Skin epidermis (tissue), 12 donors: ENCODE data around the gene IVL.

ENCODE experiments used
- H3K27ac ChIP-seq, 21 experiments: fragments of 200-600 bp; sonication (generic) in 11 of 21; one replicate each; pipeline ENCODE4 v1.5.0; 2020; ENCODE audit warnings: mild to moderate bottlenecking in 3 of 21, inconsistent platforms in 2 of 21, moderate library complexity in 2 of 21
- H3K4me3 ChIP-seq, 7 experiments: fragments of 200-600 bp; sonication (generic) in 2 of 7; one replicate each; pipeline ENCODE4 v1.5.0; 2020; ENCODE audit warnings: inconsistent platforms in 2 of 7, mild to moderate bottlenecking in 2 of 7, moderate library complexity in 1 of 7

Gene IVL, protein sequence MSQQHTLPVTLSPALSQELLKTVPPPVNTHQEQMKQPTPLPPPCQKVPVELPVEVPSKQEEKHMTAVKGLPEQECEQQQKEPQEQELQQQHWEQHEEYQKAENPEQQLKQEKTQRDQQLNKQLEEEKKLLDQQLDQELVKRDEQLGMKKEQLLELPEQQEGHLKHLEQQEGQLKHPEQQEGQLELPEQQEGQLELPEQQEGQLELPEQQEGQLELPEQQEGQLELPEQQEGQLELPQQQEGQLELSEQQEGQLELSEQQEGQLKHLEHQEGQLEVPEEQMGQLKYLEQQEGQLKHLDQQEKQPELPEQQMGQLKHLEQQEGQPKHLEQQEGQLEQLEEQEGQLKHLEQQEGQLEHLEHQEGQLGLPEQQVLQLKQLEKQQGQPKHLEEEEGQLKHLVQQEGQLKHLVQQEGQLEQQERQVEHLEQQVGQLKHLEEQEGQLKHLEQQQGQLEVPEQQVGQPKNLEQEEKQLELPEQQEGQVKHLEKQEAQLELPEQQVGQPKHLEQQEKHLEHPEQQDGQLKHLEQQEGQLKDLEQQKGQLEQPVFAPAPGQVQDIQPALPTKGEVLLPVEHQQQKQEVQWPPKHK

DNA sequence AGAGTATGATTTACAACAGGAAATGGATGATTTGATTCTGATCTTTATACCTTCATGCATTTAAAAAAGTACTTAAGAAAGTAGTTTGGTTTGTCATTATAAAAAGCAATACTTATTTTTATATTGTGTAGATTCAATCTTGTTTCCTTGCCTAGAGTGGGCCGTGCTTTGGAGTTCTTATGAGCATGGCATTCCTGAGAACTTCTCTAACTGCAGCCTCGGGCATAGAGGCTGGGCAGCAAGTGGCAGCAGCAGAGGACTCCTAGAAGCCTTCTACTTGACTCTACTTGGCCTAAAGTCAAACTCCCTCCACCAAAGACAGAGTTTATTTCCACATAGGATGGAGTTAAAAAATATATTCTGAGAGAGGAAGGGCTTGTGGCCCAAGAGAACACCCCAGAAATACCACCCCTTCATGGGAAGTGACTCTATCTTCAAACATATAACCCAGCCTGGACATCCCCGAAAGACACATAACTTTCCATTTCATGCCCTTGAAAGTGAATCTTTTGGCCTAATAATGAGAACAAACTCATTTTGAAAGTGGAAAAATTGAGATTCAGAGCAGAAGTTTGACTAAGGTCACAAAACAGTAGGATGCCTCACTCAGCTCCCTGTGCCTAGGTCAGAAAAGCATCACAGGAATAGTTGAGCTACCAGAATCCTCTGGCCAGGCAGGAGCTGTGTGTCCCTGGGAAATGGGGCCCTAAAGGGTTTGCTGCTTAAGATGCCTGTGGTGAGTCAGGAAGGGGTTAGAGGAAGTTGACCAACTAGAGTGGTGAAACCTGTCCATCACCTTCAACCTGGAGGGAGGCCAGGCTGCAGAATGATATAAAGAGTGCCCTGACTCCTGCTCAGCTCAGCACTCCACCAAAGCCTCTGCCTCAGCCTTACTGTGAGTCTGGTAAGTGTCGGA, at the start of gene IVL:
IVL (plus strand) TSS at position 861 of the 916 bp plus-strand sequence. CDS start 1,252 bp downstream, outside the sequence.
- H3K27ac ChIP-seq = peak within 1 kb of the TSS in 12 of 21 experiments; percentile 28 to 89 (median 50)
- peak within 1 kb of the TSS in 3 of 7 experiments; percentile 1 to 13 (median 3) for H3K4me3 ChIP-seq

DNA sequence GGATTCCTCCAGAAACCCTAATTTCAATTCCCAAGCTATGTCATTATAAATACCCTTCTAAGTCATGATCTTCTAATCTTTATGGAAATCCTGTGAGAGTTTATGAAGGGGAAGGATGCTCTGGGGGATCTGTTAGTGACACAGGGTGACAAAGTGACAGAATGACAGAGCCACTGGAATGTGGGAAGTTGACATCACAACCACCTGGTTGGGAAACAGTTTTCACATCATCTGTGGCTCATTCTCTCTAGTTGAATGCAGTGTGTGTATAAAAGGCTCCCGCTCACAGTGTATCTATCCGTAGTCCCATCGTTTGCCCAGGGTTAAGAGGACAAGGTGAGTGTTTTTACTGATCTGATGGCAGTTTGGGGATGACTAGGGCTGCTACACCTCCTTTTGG, 48.6 kb upstream of the IVL start, which contains the start of gene LCE7A:
LCE7A (plus strand) TSS at position 301 of the 400 bp plus-strand sequence. CDS start 702 bp downstream, outside the sequence.
- Histone ChIP-seq H3K4me3 (no peak within 1 kb of the TSS), H3K27ac (no peak within 1 kb of the TSS)

GRCh38 chr1:152860129-152860528, 48.2 kb upstream of the IVL start:
- Histone ChIP-seq H3K4me3 (no peak overlapping the region), H3K27ac (no peak overlapping the region)

DNA sequence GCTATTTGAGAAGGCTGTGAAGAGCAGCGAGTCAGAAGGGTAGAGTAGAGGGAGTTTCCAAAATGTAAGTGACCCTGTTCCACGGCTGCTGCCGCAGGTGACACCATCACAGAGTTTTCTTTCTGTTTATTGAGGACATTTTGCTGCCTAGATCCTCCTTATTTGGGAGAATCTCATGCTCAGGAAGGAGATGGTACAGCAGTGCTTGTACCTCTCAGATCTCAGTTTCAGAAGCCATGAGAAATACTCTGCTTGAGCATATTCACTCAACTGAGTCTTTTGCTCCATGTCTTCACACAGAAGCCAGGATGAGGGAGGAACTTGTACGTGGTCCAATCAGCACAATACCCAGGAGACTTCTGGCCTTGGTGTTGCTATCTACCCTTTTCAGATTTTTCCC, 47.0 kb upstream of the IVL start:
- no peak overlapping the region for H3K27ac ChIP-seq

GRCh38 chr1:152864443-152864842, 43.9 kb upstream of the IVL start:
- Histone ChIP-seq H3K4me3 (no peak overlapping the region), H3K27ac (no peak overlapping the region)

More for the DNA sequence above, 47.0 kb upstream of the IVL start:
- H3K4me3 ChIP-seq = no peak overlapping the region

- Histone ChIP-seq H3K4me3 (no peak overlapping the region), H3K27ac (no peak overlapping the region)
Observed at GRCh38 chr1:152866321-152866720, 42.0 kb upstream of the IVL start.

- Histone ChIP-seq H3K4me3 (no peak overlapping the region), H3K27ac (no peak overlapping the region)
Observed at GRCh38 chr1:152869808-152870419, 38.4 kb upstream of the IVL start.

- Histone ChIP-seq H3K4me3 (no peak overlapping the region), H3K27ac (no peak overlapping the region)
Observed at GRCh38 chr1:152870831-152871730, 37.3 kb upstream of the IVL start.

DNA sequence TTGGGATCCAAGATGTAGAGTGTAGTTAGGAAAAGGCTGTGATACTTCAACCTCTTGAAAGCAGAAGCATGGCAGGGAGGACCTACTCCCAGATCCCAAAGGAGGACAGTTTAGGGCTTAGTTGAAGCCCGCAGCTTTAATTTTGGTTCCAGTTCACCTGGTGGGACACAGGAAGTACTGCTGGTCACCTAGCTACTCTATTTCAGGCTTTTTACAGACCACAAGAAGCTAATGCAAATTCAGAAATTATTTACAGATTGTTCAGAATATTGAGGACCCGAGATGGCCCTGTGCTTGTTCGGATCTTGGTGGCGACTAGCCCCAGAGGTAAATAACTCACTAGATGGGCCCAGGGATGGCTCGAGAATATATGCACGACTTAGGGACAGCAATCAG, 36.6 kb upstream of the IVL start:
- H3K27ac ChIP-seq = no peak overlapping the region

GRCh38 chr1:152873495-152873894, 34.9 kb upstream of the IVL start:
- Histone ChIP-seq H3K4me3 (no peak overlapping the region), H3K27ac (no peak overlapping the region)

More for the DNA sequence above, 36.6 kb upstream of the IVL start:
- no peak overlapping the region for H3K4me3 ChIP-seq

- Histone ChIP-seq H3K27ac (no peak overlapping the region), H3K4me3 (no peak overlapping the region)
Observed at GRCh38 chr1:152876827-152877226, 31.5 kb upstream of the IVL start.

DNA sequence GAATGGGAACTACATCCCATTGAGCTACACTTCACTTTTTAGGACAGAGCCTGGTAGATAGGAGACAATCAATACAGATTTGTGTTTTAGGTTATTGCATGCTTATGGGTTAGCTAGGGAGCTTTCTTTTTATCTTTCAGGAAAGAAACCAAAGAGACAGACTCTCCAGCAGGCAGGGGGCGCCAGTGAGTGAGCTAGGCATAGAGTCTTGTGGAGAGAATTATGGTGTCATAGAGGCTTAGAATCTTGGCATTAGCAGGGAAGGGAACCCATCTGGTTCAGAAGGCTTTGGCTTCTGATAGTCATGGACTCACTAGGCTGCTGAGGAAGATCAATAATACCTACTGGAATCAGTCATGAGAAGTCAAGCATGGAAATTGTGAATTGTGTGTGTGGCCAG, 30.3 kb upstream of the IVL start, which contains the start of gene SMCP:
SMCP (plus strand) TSS at position 281 of the 400 bp plus-strand sequence. CDS start 6,101 bp downstream, outside the sequence.
- no peak within 1 kb of the TSS for H3K4me3 ChIP-seq
- H3K27ac ChIP-seq = peak within 1 kb of the TSS in 1 of 21 experiments; percentile 61

DNA sequence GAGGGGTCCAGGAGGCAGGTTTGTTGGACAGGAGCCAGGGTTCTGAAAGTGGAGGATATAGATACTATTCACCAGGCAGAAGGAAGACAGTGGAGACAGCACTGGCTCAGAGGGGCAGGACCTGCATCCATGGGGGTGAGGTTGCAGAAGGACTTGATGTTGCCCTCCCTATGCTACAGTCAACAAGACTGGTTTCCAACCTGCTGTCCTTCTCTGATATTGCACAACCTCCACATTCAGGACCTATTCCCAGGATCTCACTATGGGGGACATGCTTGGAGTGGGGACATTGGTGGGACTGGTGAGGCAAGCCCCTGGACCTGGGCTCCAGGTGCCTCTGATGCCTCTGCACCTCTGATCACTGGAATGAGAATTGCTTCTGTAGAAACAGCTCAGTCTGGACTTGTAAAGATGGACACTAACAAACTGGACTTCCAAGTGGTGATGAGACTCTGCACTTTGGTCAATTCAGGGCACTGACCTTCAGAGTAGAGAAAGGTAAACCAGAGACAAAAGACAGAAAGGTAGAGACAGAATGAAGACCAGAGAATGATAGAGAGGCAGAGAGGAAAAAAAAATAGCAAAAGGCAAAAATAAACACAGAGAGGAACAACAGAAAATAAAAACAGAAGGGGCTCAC, 28.7 kb upstream of the IVL start:
- no peak overlapping the region for H3K4me3 ChIP-seq
- H3K27ac ChIP-seq = peak overlapping the region in 12 of 21 experiments; percentile 28 to 71 (median 61)

DNA sequence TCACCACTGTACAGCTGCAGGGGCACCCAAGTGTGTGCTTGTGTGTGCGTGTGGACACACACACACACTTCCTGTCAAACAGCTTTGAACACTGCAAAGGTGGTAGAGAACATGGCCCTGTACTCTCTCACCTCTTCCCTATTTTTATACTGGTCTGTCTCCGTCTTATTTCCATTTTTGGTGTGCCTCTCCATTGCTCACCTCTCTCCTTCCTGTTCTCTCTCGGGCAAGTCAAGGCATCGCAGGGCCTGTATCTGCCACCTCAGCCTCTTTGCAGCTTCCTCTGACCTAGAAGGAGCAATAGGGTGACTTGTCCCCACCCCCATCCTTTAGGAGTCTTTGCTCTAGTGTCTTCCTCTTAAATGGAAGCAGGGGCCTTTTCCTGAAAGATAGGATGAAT, 28.0 kb upstream of the IVL start:
- H3K4me3 ChIP-seq = no peak overlapping the region
- H3K27ac ChIP-seq = peak overlapping the region in 16 of 21 experiments; percentile 0 to 71 (median 61)

DNA sequence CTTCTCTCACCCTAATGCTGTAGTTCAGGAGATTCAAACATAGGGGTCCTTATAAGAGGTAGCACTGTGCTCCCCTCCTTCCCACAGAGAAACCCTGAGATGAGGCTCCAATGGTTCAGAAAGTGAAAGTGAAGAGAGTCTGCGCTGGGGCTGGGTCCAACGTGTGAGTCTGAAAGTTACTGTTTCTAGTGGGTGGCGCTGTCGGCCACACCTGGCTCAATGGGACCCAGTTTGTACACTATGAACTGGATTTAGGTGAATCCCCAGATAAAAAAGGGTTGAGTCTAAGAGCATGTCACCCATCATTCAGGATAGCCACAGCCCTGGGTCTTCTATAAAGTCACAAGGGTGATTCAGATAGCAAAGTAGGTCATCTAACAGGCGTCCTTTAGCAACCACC, 27.4 kb upstream of the IVL start:
- Histone ChIP-seq H3K27ac (peak overlapping the region in 15 of 21 experiments; percentile 0 to 71 (median 61)), H3K4me3 (no peak overlapping the region)

DNA sequence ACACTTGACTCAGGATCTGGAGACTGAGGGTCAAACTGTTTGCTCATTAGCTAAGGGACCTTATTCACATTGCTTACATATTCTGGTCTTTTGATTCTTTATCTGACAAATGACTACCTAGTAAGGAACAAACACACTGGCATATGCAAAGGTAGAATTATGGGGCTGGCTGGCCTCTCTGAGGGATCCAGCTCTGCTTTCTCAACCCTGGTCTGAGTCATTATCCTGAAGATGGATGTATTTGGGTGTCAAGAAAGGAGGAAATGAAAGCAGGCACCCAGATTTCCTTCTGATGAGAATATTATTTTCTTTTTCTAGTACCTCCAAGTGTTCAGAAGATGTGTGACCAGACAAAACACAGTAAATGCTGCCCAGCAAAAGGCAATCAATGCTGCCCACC, 24.3 kb upstream of the IVL start:
- Histone ChIP-seq H3K27ac (peak overlapping the region in 1 of 21 experiments; percentile 11), H3K4me3 (no peak overlapping the region)

GRCh38 chr1:152884506-152884905, 23.8 kb upstream of the IVL start:
- Histone ChIP-seq H3K4me3 (no peak overlapping the region), H3K27ac (peak overlapping the region in 2 of 21 experiments; percentile 11)
